ACHN (cell line): ENCODE results near the gene NCAPH2.

ENCODE experiments used
- DNase-seq: peaks from one replicate; pipeline ENCODE4 v3.0.0-alpha.2; 2015
- in situ Hi-C: cut with HindIII; loops from 2 replicates; pipeline ENCODE4 v1.10.0; 2017; ENCODE audit warnings: low sequenced_read_pairs, low pct_ligation_motif_present, low pct_unique_long_range_greater_than_20kb

The NCAPH2 gene

GRCh38 chr22:50473088-50473487 lies 34.9 kb upstream of the NCAPH2 start:
- in situ Hi-C loops, result no loop called here
- peak; percentile 27 for DNase-seq

DNA sequence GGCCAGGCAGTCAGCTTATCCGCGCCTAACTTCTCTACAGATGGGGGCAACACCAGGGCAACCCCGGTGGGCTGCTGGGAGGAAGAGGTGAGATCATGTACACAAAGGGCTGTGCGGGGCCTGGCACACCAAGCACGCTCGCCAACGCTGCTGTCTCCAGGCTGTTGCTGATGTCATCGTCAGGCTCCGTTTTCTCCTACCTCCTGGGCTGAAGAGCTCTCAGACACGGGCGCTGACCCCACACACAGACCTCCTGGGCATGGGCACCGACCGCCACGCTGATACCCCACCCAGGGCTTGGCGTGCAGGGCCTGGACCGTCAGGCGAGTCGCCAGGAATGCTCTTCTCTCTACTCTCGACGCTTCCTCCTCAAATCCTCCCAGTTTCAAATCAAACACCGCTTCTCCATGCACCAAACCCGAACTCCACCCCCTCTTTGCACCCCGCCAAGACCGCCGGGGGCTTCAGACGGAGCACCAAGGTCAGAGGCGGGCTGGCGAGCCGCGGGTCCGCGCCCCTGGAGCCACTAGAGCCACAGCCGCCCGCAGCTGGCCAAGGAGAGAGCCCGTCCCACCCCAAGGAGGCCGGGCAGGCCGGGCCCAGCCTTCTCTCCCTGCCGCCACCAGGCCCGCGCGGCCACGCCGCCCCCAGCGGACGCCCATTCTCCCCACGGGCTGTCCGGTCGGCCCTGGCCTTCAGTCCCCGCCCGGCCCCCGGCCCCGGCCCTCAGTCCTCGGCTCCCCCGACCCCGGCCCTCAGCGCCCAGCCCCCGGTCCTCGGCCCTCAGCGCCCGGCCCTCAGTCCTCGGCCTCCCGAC lies 34.0 kb upstream of the NCAPH2 start:
- in situ Hi-C loops, result no loop called here
- peak; percentile 36 for DNase-seq

DNA sequence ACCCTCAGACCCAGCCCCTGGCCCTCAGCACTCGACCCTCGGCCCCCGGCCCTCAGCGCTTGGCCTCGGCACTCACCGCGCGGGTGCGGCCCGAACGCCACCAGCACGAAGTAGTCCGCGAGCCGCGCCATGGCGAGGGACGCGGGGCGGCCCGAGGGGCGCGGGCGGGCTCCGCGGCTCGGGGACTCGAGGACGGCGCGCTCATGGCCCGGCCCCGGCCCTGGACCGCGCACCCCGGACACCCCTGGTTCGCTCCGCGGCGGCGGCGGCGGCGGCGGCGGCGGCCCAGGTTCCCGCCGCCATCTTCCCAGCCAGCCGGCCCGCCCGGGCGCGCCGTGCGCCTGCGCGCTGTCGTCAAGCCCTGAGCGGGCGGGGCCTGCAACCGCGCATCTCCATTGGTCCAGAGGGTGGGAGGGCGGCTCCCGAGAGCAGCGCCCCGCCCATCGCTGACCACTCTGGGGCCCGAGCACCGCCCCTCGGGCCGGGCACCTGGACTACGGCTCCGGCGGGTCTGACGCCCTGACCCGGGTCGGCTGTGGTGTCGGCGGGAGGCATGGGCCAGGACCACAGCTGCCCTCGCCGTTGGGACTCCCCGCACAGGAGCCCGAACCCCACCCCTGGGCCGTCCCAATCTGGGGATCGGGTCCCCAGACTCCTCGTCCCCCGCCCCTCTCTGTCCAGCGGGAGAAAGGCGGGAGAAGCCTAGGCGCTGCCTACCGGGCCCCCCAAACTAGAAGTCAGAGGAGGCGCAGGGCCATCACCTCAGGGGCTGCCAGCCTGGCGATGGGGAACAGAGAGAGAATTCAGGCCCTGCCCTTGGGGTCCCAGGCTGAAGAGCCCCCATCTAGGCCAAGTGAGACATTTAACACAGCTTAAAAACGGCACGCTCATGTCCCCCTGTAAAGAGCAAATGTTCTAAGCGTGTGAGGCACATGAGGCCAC lies 33.0 kb upstream of the NCAPH2 start, which contains the start of gene SBF1:
SBF1 (minus strand) TSS at position 326 of the 942 bp plus-strand sequence; CDS start at position 131, 195 bp downstream.
- in situ Hi-C loops, result no loop called here
- peak; percentile 87 for DNase-seq

DNA sequence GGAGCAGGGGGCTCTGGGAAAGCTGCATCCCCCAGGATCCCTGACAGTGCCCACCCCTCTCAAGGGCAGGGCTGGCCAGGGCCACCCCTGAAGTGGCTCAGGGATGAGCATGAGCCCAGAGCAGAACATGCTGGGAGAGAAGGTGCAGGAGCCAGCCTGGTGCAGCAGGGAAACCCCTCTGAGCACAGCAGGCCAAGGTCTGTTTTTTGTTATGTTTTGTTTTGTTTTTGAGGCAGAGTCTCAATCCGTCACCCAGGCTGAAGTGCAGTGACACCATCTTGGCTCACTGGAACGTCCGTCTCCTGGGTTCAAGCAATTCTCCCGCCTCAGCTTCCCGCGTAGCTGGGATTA lies 32.4 kb upstream of the NCAPH2 start:
- DNase-seq, result no peak
- in situ Hi-C loops, result no loop called here

DNA sequence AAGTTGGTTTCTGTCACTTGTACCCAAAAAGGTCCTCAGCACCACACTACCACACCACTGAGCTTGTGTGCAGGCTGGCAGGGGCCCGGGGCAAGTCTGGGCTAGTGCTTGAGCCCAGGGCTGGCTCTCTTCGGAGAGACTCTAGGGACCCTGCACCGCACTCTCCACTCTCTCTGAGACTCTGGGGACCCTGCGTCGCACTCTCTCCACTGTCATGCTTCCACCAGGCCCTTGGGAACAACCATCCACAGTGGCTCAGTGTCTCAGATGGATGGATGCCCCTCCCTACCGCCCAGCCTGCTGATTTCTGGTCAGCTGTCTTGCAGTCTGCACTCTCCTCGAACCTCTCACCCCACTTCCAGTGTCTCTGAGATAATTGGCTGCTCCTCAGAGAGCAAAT lies 31.2 kb upstream of the NCAPH2 start:
- in situ Hi-C loops, result no loop called here
- no peak for DNase-seq

- no peak for DNase-seq
- in situ Hi-C loops, result no loop called here
Measured at GRCh38 chr22:50477923-50478322, 30.1 kb upstream of the NCAPH2 start.

GRCh38 chr22:50479721-50480120 lies 28.3 kb upstream of the NCAPH2 start:
- in situ Hi-C loops, result no loop called here
- DNase-seq, result no peak

DNA sequence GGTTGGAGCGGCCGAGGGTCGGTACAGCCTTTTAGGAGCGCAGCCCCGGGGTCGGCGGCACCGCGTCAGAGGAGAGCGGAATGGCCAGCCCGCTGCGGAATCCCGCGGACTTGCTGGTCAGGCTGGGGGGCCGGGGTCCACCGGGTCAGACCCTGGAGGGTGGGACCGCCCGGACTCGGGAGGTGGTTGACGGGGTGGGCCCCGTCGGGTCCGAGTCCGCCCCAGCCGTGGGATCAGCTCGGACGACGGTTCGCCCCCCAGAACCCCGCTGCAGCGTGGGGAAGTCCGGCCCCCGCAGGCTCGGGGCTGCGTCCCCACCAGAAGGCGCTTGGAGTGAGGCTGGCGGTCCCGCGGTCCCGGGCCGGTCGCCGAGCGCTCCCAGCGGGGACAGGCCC lies 27.0 kb upstream of the NCAPH2 start:
- DNase-seq, result no peak

GRCh38 chr22:50481440-50482106 lies 26.5 kb upstream of the NCAPH2 start, which contains the start of gene ADM2:
ADM2 (plus strand) TSS chr22:50481543; CDS start chr22:50481848, 305 bp downstream.
- DNase-seq, result peak; percentile 35
- in situ Hi-C loops, result no loop called here

More for the DNA sequence above, 27.0 kb upstream of the NCAPH2 start:
- in situ Hi-C loops, result no loop called here

GRCh38 chr22:50482107-50483074 lies 25.6 kb upstream of the NCAPH2 start:
- in situ Hi-C loops, result no loop called here
- no peak for DNase-seq

DNA sequence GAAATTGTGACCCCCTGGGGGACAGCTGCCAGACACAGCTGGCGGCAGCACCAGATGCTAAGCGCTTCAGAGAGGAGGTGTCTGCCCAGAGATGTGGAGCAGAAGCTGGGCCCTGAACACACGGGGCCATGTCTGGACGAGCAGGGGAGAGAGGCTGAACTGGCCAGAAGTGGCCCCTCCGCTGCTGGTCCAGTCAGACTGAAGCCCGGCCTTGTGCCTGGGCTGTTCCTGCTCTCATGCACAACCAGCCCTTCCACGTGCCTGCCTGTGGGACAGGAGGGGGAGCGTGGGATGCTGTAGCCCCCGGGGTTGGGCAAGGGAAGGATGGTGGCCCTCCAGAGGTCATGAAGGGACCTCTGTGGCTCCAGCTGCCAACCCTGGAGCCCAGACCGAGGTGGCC lies 24.9 kb upstream of the NCAPH2 start:
- in situ Hi-C loops, result no loop called here
- no peak for DNase-seq

GRCh38 chr22:50483556-50483955 lies 24.5 kb upstream of the NCAPH2 start:
- DNase-seq, result no peak
- in situ Hi-C loops, result no loop called here

DNA sequence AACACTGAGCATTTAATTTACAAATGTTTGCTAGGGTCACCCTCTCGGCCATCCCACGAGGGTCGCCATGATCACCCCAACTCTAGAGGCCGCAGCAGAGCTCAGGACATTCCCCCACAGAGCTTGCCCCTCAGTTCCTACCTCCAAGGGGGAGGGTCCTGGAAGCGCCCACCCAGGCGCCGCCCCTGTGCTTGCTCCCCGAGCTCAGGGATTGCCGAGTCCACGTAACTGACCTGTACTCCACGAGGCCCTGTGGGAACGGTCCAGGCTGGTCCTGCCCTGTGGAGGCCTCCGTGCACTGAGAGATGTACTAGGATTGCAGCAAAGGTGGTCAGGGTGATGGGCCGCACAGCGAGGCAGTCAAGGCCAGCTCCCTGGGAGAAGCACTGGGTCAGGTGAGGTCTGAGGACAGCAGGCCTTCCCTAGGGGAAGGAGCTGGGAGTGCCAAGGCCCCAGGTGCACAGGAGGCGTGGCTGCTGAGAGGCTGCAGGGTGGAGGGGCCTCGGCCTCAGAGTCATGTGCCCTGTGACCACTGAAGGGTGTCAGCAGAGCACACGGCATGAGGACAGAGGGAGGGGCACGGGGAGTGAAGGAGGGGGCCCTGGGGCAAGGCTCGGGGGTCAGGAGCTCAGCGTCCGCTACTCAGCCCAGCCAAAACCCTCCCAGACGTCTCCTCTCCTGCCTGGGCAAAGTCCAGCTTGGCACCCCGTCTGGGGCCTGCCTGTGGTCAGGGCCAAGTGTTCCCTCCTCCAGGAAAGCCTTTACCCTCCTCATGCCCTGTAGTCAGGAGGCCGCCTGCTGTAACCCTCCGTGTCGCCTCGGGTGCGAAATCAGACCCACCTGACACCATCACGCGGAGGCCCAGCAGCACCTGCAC lies 23.8 kb upstream of the NCAPH2 start:
- in situ Hi-C loops, result no loop called here
- DNase-seq, result peak; percentile 14

- in situ Hi-C loops, result no loop called here
- no peak for DNase-seq
Measured at GRCh38 chr22:50485221-50486131, 22.5 kb upstream of the NCAPH2 start.

- DNase-seq, result peak; percentile 65
- in situ Hi-C loops, result no loop called here
Measured at GRCh38 chr22:50486561-50487289, 21.3 kb upstream of the NCAPH2 start, which contains the start of gene MIOX. MIOX (plus strand) TSS chr22:50486859; CDS start chr22:50486898, 39 bp downstream.
